NOMO-1 (cell line): ENCODE results near the gene CYTH4.

Experiments used
- DNase-seq, 2 experiments: peaks; one replicate each; lab custom pipeline; 2025; ENCODE audit not compliant: unreplicated experiment in 2 of 2; lab: John Stamatoyannopoulos, UW

Gene CYTH4

GRCh38 chr22:37267661-37268413, 14.5 kb upstream of the CYTH4 start:
- DNase-seq: peak; percentile 77 to 92

- peak; percentile 38 to 62 for DNase-seq
These were observed 12.2 kb upstream of the CYTH4 start for GRCh38 chr22:37269936-37270678.

- peak; percentile 39 to 88 for DNase-seq
These were observed 11.2 kb upstream of the CYTH4 start for GRCh38 chr22:37270928-37271650.

- DNase-seq: no peak
These were observed 9.0 kb upstream of the CYTH4 start for GRCh38 chr22:37273126-37273845.

- no peak for DNase-seq
These were observed 8.5 kb upstream of the CYTH4 start for GRCh38 chr22:37273846-37274225.

- peak; percentile 78 to 84 for DNase-seq
These were observed 7.9 kb upstream of the CYTH4 start for GRCh38 chr22:37274380-37274862.

GRCh38 chr22:37275134-37275533, 7.2 kb upstream of the CYTH4 start:
- no peak for DNase-seq

GRCh38 chr22:37275622-37276021, 6.7 kb upstream of the CYTH4 start:
- DNase-seq: no peak

- no peak for DNase-seq
These were observed 5.5 kb upstream of the CYTH4 start for GRCh38 chr22:37276776-37277175.

- DNase-seq: no peak
These were observed 4.9 kb upstream of the CYTH4 start for GRCh38 chr22:37277384-37277783.

GRCh38 chr22:37278261-37278660, 4.0 kb upstream of the CYTH4 start:
- no peak for DNase-seq

- DNase-seq: peak; percentile 79 to 92
These were observed 2.8 kb upstream of the CYTH4 start for GRCh38 chr22:37279331-37280181.

- DNase-seq: no peak
These were observed 1.6 kb upstream of the CYTH4 start for GRCh38 chr22:37280718-37281117.

- DNase-seq: no peak
These were observed 1.1 kb upstream of the CYTH4 start for GRCh38 chr22:37281195-37281594.

GRCh38 chr22:37281646-37282384, 493 bp upstream of the CYTH4 start:
- DNase-seq: no peak

GRCh38 chr22:37283393-37283937, 1.2 kb downstream of the CYTH4 start:
- no peak for DNase-seq

- peak in 1 of 2 experiments; percentile 44 for DNase-seq
These were observed 2.0 kb downstream of the CYTH4 start for GRCh38 chr22:37284126-37284804.

- DNase-seq: peak; percentile 99 to 100
These were observed 2.6 kb downstream of the CYTH4 start for GRCh38 chr22:37284805-37285355.
